ENCODE results near the gene DUSP8.

DNA sequence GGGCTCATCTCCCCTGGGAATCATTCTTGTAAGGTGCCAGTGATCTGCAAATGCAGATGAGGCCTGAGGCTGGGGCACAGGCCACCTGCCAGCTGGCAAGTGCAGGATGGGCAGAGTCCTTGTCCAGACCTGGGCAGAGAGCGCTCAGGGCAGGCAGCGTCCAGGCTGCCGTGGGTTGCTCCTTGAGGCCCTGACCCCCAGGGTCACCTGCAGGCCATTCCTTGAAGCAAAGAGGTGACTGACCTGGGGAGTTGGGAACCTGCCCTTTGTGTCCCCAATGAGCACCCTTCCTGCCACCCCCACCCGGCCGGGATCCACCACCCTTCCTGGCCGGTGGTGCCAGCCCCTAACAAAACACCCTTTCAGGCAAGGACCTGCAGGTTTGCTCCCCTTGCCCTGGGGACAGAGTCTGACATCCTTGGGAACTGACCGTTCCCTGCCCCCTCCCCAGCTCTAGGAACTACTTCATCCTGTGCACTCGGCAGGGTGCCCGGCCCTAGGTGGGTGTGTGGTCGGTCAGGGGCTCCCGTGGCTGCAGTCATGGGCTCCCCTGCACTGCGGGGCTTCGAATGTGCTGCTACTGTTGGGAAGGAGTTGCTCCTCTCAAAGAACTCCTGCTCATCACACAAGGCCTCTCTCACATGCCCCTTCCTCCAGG is 28.3 kb downstream of the DUSP8 start:
- TF ChIP-seq ZNF654 (tag by site-specific recombination; IDR thresholded peaks at IDR 0.05; ENCODE audit: low read depth): no peak
- TF ChIP-seq YY1 (tag by site-specific recombination; IDR thresholded peaks at IDR 0.05): no peak
- TF ChIP-seq ZNF202 (tag by site-specific recombination; IDR thresholded peaks at IDR 0.05; ENCODE audit: borderline replicate concordance): no peak
